ENCODE measurements around the gene CCDC142.
A peak's percentile ranks its signal among the peaks of the same experiment; 100 is the strongest.

The CCDC142 gene

GRCh38 chr2:74513605-74514367 lies 31.0 kb upstream of the CCDC142 start:
- DNase-seq, result no peak

- no peak for DNase-seq
These were observed 30.2 kb upstream of the CCDC142 start for GRCh38 chr2:74512744-74513604.

- DNase-seq, result no peak
These were observed 28.5 kb upstream of the CCDC142 start for GRCh38 chr2:74511104-74511989.

- DNase-seq, result no peak
These were observed 27.5 kb upstream of the CCDC142 start for GRCh38 chr2:74510272-74510671.

- no peak for DNase-seq
These were observed 25.2 kb upstream of the CCDC142 start for GRCh38 chr2:74507926-74508520.

GRCh38 chr2:74507145-74507925 lies 24.5 kb upstream of the CCDC142 start, which contains the start of gene PCGF1:
Gene PCGF1, minus strand, starts transcription at chr2:74507695. Its CDS starts 27 bp downstream, at chr2:74507668.
- peak; percentile 98 for DNase-seq

GRCh38 chr2:74505448-74506246 lies 22.8 kb upstream of the CCDC142 start:
- no peak for DNase-seq

- DNase-seq, result no peak
These were observed 21.8 kb upstream of the CCDC142 start for GRCh38 chr2:74504591-74504990.

- no peak for DNase-seq
These were observed 21.0 kb upstream of the CCDC142 start for GRCh38 chr2:74503506-74504475.

- DNase-seq, result no peak
These were observed 20.1 kb upstream of the CCDC142 start for GRCh38 chr2:74502720-74503505.

- DNase-seq, result no peak
These were observed 19.4 kb upstream of the CCDC142 start for GRCh38 chr2:74502147-74502719.

- no peak for DNase-seq
These were observed 18.7 kb upstream of the CCDC142 start for GRCh38 chr2:74501335-74502071.

- DNase-seq, result no peak
These were observed 17.8 kb upstream of the CCDC142 start for GRCh38 chr2:74500578-74500946.

GRCh38 chr2:74499940-74500577 lies 17.3 kb upstream of the CCDC142 start:
- DNase-seq, result no peak

- no peak for DNase-seq
These were observed 16.6 kb upstream of the CCDC142 start, which contains the start of gene LBX2 for GRCh38 chr2:74499267-74499939. Gene LBX2, minus strand, starts transcription at chr2:74499603. Its CDS starts 66 bp downstream, at chr2:74499537.

- DNase-seq, result no peak
These were observed 15.9 kb upstream of the CCDC142 start for GRCh38 chr2:74498500-74499266.

All from NCI-H1105 (cell line).